NCI-H748 treated with DMSO at 0.1 percent for 48 hours (cell line): ENCODE results near the gene MGLL.

ENCODE experiments used
- DNase-seq: peaks from one replicate; lab custom pipeline; 2025; lab: John Stamatoyannopoulos, UW

Gene MGLL

DNA sequence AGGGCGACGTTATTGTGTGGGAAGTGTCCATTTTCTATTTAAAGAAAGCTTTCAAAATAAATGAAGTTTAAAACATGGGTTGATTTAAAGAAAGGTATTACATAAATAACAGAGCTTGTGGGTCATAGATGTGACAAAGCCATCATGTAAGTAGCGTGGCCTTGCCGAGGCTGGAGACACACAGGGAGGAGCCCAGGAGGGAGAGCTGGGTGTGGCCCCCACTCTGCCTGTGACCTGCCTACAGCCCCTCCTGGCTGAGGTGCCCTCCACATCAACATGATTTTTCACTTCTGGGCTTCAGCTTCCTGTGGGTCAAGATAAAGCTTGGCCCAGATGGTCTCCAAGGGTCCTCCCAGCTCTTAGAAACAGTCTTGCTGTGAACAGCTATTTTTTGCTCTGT, 12.5 kb upstream of the MGLL start:
- no peak for DNase-seq

DNA sequence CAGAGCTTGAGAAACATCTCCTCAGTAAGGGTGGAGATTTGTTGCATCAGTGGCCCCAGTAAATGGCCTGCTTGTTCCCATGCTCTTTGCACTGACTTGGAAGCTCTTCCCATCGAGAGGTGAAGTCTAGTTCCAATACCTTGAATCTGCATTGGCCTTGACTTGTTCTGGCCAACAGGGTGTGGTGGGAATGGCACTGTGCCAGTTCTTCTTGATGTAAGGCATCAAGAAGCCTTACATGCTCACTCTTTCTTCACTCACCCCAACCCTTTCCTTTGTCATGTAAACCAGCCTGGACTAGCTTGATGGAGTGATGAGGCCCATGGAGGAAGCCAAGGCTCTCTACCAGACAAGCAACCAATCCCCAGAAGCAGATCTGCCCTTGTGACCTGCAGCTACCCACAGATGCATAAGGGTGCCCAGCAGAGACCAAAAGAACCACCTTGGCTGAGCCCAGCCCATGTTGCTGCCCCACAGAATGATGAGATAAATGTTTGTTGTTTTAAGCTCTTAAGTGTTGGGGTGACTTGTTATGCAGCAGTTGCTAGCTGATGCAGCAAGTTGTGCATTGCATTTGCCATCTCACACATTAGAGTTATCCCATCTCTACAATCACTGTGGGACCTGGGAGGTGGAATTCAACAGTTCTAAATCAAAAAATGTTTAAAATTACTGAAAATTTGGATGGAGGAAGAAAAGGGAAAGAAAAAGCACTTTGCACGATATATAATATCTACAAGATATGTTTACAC, 11.1 kb upstream of the MGLL start:
- DNase-seq: no peak

DNA sequence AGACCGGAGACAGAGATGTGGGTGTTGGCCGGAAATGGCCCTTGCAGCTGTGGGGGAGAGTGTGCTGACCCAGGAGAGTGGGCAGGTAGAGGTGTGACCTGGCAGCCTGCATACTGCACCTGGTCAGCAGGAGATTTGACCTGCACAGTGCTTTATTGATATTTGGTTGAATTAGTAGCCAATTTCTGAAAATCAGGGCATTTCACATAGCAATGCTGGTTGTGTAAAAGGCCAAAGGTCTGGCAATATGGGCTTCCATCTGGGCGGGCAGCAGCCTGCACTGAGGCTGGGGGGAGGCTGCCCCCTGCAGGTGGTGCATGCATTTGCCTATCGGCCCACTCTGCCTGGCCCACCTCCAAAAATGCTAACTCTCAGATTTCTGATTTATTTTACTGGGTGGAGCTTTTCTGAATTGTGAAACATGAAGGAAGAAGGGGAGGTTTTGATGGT, 9.4 kb upstream of the MGLL start:
- no peak for DNase-seq

DNA sequence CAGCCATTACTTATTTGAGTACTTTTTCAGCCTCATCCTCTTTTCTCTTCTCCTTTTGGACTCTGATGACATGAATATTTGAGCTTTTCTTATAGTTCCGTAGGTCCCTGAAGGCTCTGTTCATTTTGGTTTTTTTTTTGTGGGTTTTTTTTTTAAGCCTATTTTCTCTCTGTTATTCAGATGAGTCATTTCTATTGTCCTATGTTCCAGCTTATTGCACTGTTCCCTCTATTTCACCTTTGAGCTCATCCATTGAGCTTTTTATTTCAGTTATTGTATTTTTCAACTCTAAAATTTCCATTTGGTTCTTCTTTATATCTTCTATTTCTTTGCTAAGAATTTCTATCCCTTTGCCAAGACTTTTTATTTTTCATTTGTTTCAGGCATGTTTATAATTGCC, 7.2 kb upstream of the MGLL start:
- DNase-seq: no peak

DNA sequence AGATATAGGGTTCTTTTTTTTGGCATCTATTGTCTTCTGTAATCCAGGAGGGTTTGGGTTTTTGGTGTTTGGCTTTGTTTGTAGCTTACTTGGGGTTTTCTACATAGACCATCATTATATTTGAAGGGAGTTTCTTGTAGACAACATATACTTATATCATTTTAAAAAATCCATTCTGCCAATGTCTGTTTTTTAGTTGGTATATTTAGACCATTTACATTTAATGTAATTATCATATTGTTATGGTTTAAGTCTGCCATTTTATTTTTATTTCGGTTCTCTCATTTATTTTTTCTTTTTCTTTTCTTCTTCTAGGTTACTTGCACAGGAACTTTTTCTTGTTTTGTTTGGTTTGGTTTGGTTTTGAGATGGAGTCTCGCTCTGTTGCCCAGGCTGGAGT, 5.5 kb upstream of the MGLL start:
- no peak for DNase-seq

DNA sequence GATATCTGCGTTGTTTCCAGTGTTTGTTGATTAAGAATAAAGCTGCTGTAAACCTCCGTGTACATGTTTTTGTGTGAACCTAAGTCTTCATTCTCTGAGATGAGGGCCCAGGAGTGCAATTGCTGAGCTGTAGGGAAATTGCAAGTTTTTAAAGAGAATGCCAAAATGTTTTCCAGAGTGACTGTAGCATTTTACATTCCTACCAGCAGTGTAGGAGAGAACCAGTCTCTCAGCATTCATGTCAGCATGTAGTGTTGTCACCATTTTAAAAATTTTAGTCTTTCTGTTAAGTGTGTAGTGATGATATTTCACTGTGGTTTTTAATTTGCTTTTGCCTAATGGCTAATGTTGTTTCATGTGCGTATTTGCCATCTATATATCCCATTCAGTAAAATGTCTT, 3.4 kb upstream of the MGLL start:
- no peak for DNase-seq

DNA sequence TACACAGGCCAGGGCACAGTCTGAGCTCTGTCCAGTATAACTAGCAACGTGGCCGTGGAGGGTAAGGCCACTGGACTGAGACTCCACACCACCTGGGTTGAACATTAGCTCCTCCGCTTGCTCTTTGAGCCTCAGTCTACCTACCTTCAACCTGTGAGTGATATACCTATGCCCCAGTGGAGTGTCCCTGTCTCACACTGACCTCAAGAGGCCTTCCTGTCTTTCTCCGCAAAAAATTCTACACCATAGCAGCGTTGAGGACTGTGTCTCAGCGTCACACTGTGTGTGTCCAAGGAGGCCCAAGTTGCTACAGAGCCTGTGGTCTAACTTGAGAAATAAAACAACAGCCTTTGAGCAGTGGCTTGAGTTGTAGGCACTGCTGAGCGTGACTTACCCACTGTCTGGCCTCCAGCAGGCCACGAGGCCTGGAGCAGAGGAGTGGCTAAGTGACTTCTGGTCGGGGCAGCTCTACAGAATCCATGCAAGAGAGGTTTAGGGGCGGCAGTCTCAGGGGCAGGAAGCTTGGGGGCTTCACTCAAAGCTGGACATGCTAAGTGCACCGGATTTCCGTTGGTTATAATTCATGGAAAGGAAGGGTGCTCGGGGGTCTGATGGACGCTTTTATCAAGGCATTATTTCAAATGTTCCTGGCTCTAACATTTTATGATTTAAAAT, 2.0 kb upstream of the MGLL start:
- no peak for DNase-seq

DNA sequence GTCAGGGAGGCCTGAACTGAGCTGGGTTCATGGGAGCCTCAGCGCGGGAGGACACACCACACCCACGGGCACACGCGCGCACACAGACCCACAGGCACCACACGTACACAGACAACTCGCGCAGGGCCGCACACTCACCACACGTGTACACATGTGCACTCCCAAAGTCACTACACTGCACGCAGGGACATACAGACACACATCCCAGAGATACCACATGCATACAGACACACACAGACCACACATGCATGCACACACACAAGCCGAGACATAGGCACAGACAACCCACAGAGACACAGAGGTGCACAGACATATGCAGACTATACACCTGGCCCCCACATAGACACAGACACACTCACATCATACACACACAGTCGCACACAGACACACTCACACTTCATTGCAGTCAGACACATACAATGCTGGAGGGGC, 1.1 kb upstream of the MGLL start:
- DNase-seq: no peak

DNA sequence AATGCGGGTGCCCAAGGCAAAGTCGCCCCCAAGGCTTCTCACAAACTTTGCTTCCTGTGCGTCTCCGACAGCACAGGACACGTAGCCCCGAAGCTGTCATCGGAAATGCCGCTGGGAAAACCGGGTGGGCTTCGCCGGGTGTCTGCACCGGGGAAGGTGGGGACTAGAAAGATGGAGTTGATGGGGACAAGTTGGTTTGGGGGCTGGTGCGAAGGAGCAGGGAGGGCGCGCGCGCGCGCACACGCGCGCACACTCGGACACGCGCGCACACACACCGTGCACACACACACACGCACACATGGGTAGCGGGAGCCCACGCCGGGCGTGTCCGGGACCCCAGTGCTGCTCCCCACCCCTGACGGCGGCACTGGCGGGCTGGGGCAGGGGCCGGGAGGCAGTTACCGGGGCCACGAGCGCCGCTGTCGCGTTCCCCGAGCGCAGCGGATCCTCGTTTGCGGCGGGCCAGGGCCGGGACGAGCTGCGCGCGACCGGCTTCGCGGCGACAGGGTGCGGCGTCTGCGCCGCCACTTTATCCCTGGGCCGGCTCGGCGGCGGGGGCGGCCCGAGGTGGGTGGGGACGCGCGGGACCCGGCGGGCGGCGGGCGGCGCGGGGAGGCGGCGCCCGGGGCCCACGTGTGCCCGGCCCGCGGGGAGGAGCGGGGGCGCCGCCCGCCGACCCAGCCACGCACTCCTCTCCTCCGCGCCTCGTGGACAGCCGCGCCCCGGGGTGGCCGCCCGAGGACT, 539 bp upstream of the MGLL start:
- no peak for DNase-seq

DNA sequence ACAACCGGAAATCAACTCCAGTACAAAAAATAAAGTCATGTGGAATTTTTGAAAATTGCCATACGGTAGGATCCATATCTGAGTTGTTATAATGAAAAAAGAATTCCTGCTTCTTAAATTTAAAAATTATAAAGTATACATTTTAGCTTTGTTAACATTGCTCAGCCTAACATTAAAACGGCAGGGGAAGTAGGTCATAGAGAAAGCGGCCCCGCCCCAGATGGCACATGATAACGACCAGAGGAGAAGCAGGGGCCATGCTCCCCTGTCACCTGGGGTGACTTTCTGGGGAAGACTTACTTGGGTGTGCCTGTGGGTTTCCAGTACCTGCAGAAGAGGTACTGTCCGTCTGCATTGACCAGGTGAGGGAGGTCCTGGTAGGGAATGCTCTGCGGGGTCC, 921 bp downstream of the MGLL start:
- no peak for DNase-seq

DNA sequence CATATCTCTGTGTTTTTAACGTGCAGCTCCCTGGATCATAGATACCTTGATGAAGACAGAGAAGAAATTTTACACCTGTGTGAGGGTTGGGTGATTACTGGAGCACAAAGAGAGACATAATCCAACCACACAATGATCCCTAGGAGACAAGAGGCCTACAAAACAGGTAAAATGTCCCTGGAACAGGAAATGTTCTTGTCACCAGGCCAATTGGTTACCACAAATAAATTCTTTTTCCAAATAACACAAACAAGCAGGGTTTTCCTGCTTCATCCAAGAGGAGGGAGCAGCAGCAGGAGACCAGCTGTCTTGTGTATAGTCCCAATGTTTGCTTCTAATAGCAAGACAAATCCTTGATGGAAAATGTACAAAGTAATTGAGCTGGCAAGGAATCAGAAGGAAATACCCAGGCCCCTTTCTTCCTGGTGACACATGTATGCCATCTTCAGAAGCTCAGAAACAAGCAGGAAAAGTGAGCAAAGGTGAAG, 1.4 kb downstream of the MGLL start:
- DNase-seq: no peak

DNA sequence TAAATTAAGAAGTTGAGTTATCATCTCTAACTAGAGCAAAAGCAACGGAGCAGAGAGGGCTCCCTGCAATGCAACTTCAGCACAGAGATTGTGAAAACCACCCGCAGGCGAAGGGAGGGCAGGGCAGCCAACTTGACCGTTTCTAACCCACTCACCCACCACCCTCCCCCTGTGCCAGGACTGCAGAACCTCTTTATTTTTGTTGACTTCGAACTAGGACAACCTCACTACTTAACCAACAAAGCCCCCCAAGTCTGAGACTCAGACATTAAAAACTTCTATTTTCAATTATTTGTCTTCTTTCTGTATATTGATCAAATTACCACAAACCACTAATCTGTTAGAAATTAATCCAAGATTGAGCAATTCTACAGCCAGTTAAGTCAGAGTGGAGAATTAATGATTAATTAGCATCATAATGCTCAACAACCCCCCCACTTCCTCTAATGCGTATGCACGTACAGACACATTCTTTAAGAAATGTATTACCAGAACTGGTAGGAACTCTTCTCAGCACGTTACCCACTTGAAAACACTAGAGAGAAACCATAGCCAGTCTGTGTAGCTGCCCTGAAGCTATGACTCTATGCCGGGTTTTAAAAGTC, 2.0 kb downstream of the MGLL start:
- DNase-seq: no peak

DNA sequence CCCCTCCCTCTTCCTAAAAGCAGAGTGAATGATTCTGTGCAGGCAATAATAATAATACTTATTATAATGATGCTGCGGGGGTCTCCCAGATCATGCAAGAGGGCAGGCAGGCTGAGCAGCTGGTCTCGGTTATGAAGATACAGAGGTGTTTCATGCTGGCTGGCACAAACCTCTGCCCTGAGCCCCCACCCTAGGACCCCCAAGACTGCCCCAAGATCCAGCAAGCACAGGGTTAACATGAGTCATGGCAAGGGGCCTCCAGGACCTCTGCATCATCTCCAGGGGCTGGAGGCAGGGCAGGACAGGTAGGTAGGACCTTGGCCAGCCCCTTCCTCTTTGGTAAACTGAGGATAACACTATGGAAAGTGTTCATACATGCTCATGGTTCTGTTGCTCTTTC, 2.7 kb downstream of the MGLL start:
- DNase-seq: no peak

DNA sequence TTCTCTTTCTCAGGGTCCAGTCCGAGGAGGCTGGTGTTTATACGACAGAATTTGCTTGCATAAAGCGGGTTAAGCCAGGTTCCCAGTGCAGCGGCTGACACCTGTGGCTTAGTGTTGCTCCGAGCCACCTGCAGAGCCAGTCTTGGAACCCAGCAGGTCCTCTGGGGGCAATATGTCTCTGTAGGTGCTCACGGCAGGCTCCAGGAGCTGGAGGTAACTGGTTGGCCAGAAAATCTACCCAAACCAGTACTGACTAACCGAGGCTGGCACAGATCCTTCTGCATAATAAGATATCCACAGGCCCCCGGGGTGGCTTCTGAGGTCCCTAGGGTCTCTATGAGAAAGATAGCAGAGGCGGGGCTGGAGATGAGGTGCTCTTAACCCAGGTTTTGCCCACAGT, 3.2 kb downstream of the MGLL start:
- DNase-seq: no peak

DNA sequence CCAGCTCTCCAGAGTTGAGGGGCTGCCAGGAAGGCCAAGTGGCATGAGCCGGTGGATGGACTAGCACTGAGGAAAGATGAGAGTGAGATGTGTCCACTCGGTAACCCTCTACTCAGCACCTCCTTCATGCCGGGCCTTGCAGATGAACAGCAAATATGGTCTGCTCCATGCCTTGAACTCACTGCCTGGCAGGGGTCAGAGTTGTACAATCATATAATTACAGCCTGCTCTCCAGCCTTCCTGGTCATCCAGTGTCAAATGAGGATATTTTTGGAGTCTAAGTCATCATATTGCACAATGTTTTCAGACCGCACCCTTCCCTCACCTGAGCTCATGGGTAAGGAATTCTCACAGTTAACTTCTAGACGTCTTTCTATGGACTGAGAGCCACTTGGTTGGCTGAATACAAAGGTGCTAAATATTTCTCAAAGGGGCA, 4.9 kb downstream of the MGLL start:
- no peak for DNase-seq

DNA sequence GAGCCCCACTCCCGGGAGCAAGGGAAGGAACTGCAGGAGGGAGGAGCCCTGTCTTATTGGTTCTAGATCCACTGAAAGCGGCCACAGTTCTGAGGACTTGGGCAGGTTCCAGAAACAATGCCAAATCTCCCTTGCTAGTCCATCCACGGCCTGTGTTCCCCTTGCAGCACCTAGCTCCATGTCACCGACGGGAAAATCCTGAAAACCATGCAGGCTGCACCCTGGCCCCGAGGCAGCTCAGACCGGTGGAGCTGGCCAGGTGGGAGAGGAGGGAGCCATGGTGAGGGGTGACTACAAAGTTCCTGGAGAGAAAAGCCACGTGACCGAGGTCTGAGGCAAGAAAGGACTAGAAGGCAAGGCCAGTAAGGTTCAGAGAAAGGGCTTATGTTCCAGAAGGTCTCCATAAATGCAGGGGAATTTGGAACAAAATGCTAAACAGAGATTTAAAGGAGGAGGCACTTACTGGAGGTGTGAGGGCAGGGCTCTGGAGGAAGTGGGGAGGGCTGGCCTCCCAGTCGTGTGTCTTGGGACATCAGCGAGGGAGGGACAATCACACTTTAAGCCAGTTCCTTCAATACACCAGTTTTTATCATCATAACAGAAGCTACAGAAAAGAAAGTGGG, 5.4 kb downstream of the MGLL start:
- DNase-seq: no peak

DNA sequence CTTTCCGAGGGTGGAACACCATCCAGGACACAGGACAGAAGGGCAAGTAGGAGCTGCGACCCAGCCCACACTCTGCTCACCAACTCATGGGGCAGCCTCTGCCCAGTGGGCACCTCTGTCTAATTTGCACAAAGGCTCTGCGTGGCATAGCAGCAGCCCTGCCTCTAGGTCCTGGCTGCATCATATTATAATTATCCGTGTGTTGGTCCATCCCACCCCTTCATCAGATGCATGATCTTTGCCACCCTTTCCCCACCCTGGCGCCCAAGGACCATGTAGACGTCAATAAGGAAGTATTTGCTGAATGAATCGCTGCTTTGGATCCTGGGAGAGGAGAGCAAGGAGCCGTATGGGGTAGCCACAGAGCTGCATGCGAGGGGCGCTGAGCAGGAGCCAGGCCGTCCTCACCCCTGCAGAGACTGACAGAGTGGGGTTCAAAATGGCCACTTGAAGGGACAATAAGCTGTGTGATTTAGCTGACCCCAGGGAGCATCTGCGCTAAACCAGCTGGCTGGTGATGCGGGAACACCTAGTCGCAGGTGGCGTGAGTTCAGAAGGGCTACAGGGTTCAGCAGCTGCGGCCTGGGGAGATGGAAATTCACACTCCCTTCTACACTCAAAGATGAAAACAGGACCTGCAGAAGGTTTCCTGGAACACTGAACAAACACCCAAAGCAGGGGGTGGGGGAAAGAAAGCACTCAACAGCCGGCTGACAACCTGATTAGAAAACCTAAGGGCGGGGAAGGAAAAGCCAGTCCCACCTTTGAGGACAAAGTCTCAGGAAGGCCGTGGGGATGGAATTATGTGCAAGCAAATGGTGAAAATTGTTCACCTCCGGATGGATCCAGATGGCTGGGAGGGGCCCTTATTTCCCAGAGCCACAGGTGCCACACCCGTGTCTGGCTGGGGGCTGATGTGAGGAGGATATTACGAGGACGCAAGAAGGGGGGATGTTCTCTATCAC, 6.4 kb downstream of the MGLL start:
- no peak for DNase-seq

DNA sequence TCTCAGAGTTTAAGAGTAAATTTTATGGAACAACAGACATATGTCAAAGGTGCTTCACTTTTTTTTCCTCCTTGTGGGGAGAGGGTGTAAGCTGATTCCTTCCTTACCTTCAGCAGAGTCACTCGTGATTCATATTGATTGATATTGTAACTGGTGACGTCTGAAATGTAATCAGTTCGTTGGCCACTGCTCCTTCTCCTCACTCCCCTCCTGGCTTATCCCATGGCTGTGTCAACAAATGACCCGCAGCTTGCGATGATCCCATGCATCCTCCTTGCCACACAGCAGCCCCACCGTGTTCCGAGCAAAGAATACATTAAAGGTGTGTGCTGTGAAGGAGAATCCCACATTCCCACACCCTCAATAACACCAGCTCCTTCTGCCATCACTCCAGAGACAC, 7.3 kb downstream of the MGLL start:
- DNase-seq: no peak

DNA sequence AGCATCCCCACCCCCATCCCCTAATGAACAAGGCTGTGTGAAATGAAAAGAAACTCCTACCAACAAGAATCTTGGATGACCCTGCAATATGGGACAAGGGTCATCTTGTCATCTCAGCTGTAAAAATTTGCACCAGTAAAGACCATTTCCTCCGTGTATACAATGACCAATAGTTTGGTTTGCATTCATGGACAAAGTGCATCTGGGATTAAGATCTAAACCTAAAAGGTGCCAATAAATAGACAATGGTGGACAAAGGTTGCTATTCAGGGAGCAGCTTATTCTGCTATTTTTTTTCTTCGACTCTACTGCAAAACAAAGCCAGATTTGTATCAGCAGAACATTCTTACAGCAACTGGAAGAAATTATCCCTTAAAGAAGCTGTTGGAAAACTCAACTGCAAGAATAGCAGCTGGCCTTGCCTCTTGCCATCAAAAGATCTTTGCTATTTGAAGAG, 8.0 kb downstream of the MGLL start:
- no peak for DNase-seq

DNA sequence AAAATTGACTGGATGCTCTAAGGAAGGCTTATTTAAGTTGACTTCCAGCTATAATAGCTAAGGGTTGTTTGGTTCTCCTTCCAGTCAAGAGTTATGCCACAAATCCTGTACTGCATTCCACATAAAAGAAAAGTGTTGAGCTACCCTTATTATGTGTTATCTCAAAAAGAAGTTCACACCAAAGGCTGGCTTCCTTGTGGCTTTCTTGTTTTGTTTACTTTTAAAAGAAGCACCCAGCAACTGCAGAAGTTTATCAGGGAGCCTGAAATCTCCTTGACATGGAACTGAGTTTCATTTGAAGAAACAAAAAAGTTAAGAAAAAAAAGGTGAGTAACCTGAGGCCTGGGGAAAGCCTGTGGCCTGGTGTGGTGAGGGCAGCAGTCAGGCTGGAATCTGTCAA, 10.2 kb downstream of the MGLL start:
- DNase-seq: no peak

DNA sequence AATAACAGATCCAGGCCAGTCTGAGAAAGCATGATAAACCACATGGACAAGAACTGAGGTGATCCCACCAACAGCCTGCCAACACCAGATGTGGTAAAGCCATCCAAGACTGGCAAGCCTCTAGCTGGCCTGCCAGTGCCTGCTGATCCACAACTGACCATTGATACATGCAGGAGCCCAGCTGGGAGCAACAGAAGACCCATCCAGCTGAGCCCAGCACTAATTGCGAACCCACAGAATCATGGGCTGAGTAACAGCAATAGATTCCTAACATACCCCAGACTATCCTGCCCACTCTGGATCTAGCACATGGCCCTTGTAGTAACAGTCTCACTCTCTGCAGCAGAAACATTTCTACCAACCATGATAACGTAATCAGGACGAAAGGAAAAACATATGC, 10.6 kb downstream of the MGLL start:
- DNase-seq: no peak
